Hypothalamus (tissue), 51 donors: ENCODE results near the gene DKC1.

Source experiments
- DNase-seq, 51 donors: peaks; one replicate each; lab custom pipeline; 2025; lab: John Stamatoyannopoulos, UW

The DKC1 gene

GRCh38 chrX:154784149-154784995 lies 21.7 kb downstream of the DKC1 start:
- DNase-seq = no peak

- DNase-seq = no peak
Measured at GRCh38 chrX:154785716-154786115, 23.1 kb downstream of the DKC1 start.

- no peak for DNase-seq
Measured at GRCh38 chrX:154791467-154791866, 28.8 kb downstream of the DKC1 start.

GRCh38 chrX:154791939-154792338 lies 29.3 kb downstream of the DKC1 start:
- DNase-seq = no peak

GRCh38 chrX:154793084-154793795 lies 30.6 kb downstream of the DKC1 start:
- no peak for DNase-seq

GRCh38 chrX:154795016-154795415 lies 32.4 kb downstream of the DKC1 start:
- DNase-seq = no peak

- DNase-seq = no peak
Measured at GRCh38 chrX:154797006-154797405, 34.3 kb downstream of the DKC1 start.

- DNase-seq = no peak
Measured at GRCh38 chrX:154799556-154800348, 37.1 kb downstream of the DKC1 start.

GRCh38 chrX:154800478-154801210 lies 38.0 kb downstream of the DKC1 start:
- no peak for DNase-seq

- DNase-seq = no peak
Measured at GRCh38 chrX:154802947-154803346, 40.3 kb downstream of the DKC1 start.

- DNase-seq = no peak
Measured at GRCh38 chrX:154804261-154804956, 41.7 kb downstream of the DKC1 start.

- peak in 46 of 51 donors; percentile 4 to 75 (median 46) for DNase-seq
Measured at GRCh38 chrX:154804957-154805695, 42.5 kb downstream of the DKC1 start, which contains the start of gene MPP1. Gene MPP1 (minus strand): TSS chrX:154805485. CDS start chrX:154805373, 112 bp downstream.

GRCh38 chrX:154805696-154806091 lies 43.0 kb downstream of the DKC1 start:
- DNase-seq = no peak

- DNase-seq = no peak
Measured at GRCh38 chrX:154806837-154807501, 44.3 kb downstream of the DKC1 start.

- DNase-seq = no peak
Measured at GRCh38 chrX:154809939-154810665, 47.4 kb downstream of the DKC1 start.

- DNase-seq = no peak
Measured at GRCh38 chrX:154812341-154813101, 49.9 kb downstream of the DKC1 start.

GRCh38 chrX:154813801-154814200 lies 51.1 kb downstream of the DKC1 start:
- DNase-seq = no peak
